Activated effector memory CD4-positive, alpha-beta T cell treated with anti-CD3 and anti-CD28 coated beads, Interleukin-2, amount 50 U/mL, for 16 hours (primary cell): ENCODE data around the gene SMG6.
"Not testable (repeated sequence)": the region's sequence is repeated elsewhere in the genome, so short reads cannot be mapped to it uniquely, and the experiment has no call there.

Experiments
- DNase-seq: peaks from one replicate; pipeline ENCODE4 v3.0.0-alpha.2; 2020

Gene SMG6

DNA sequence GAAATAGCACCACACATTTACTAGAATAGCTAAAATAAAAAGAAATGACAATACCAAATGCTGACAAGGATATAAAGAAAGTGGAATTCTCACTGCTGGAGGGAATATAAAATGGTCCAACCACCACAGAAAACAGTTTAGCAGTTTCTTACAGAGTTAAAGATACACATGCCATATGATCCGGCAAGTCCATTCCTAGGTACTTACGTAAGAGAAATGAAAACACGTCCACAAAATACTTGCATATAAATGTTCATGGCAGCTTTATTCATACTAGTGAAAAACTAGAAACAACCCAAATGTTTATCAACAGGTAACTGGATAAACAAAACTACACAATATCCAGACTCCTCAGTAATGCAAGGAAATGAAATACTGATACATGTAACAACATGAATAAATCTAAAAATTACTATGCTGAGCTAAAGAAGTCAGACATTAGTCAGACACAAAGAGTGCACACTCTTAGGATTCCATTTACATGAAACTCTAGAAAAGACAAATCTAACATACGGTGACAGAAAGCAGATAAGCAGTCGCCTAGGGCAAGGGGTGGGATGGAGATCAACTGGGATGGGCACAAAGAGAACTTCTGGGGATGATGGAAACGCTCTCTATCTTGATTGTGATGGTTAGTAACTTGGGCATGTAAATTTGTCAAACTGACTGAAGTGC lies 76.4 kb downstream of the SMG6 start:
- no peak for DNase-seq

DNA sequence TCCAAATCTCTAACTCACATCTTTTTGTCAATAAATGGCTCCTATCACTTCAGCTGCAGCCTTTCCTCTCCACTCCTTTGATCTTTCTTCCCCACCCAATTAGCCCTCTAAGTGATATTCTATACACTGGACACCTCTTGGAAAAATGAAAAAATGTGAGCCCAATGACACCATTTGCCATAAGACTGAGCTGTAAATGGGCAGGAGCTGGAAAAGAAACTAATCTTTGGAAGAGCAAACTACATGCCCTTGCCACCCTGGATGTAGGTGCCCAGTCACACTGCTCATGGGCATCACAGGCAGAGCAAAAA lies 80.0 kb downstream of the SMG6 start:
- DNase-seq: no peak

DNA sequence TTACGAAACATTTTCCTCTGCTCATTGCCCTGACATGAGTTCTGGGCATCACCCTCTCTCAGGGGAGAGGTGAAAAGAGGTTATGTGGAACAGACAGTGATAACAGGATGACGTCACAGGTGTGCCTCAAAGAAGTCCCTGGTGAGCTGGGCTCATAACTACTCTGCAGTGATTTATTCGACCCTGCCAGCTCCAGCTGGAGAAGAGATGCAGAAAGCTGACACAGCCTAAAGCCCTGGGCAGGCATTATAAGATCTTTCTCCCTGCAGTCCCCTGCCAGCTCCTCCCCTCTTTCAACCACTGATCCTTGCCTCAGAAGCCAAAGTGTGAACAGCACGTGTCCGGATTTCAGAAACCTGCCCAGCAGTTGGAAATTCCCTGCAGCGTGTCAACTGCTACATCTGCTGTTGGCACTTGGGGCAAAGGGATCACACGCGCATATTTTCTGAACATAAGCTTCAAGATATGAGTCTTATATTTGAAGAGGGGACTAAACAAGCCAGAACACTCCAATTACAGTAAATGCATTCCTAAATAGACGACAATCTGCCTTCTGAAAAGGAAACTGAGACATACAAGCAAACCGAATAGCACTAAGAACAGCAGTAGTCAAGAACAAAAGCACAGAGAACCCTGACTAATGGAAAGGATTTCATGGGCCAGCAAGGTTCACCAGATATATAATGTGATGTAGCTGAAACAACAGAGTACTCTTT lies 80.5 kb downstream of the SMG6 start:
- DNase-seq: peak; percentile 80

DNA sequence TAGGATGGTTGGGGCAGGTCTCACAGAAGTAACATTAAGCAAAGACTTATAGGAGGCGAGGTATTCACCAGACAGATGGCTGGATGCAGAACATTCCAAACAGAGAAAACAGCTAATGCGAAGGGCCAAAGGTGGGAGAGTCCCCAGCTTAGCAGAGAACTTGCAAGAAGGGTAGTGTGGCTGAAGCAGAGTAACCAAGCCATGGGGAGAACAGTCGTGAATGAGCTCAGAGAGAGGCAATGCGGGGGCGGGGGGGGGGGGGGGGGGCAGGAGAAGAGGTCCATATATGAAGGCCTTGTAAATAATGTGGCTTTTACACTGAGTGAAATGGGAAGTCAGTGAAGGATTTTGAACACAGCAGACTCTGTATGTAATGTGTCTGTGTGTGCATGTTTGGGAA lies 81.3 kb downstream of the SMG6 start:
- DNase-seq: no peak

DNA sequence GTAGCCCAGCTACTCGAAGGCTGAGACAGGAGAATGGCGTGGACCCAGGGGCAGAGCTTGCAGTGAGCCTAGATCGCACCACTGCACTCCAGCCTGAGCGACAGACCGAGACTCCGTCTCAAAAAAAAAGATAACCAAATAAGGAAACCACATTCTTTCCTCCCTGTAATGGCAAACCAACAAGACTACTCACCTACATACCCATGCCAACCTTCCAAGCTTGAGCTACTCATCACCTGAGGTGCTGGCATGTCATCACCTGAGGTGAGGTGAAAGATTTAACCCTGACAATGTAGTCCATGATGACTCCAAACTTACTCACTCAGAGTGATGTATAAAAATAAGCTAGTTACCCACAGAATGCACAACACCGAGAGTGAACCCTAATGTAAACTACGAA lies 85.2 kb downstream of the SMG6 start:
- DNase-seq: no peak

DNA sequence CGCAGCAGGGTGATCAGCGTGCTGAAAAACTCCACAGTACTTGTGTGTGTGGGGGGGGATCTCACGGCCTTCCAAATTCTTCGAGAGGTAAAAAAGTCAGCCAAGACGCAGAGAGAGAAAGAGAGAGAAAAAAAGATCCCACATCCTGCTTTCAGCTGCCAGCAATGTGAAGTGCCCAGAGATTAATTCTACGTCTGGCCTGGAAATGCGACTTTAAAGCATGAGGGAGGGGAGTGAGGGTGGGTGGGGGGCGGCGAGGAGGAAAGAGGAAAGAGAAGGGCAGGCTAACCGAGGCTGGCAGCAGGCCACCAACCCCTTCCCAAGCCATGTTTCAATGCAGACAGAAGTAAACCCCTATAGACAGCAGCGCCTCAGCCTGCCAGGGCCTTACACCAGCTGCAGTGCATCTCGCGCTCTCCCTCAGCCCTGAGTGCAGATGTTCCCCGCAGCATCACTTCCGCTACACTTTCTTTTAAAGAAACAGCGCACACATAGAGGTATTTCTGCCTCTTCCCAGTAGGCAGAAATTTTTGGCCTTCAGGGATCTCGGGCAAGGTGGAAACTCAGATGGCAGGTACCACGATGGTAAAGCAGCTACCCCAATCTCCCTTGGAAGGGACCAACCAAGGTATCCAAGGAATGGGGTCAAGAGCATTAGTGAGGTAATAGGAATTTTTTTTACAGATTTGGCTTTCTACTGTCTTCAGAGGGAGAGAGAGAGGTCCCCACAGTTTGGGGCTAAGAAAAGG lies 87.8 kb downstream of the SMG6 start:
- peak; percentile 85 for DNase-seq

DNA sequence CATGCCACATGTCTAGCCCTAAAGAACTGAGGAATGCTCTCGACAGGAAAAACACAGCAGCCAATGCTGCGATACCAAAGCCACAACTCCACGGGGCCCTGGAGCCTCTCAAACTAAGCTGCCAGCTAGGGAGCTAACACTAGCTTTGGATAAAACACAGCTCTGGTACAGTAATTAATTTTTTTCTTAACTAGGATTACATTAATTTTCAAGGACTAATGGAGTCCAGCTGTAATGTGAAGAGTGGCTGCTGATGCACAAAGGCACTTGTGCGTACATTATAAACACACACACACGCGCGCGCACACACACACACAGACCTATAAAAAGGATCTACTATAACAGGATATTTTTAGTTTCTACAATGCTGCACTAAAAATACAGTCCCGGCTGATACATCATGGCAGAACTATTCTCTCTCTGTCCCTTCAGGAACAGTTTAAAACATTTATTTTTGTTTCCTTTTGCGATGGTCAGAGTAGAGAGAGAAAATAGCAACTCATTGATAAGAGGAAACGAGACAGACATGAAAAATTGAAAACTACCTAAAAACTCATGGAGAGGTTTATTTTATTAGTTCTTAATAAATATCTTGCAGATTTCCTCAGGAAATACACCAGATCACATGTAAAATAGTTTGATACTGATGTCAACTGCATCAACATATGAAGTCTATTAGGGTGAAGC lies 88.5 kb downstream of the SMG6 start:
- no peak for DNase-seq

DNA sequence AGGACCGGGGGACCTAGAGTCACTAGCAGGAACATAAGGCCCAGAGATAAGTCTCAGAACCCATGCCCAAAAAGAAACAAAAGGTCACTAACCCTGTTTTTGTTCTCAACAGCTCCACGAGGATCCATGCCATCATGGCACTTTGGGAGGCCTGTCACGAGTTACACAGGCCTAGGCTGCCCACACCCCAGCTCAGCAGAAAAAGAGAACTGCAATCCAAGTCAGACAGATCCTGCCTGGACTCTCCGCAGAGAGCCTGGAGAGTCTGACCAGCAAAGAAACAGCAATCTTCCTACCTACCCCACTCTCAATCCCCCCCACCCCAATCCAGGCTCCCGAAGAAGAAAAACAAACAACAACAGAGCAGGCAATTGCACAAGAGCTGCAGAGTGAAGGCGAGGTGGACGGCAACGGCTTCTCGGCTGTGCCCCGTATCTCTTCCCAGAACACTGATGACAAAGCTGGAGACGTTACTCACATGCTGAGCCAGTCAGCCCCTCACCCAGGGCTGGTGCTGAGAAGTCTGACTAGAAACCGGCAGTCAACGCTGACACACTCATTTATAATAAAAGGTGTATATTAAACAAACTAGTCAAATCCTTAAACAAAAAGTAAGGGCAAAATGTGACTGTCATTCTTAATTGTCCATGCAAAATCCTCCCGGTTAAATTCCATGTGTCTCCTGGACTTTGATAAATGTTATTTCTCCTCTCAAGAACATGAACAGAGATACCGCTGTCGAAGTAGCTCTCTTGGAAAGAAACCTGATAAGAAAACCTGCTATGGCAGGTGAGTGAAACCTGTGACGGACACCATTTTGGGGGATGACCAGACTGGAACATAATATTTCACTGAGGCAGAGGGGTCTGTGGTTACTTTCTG lies 89.3 kb downstream of the SMG6 start:
- DNase-seq: no peak

DNA sequence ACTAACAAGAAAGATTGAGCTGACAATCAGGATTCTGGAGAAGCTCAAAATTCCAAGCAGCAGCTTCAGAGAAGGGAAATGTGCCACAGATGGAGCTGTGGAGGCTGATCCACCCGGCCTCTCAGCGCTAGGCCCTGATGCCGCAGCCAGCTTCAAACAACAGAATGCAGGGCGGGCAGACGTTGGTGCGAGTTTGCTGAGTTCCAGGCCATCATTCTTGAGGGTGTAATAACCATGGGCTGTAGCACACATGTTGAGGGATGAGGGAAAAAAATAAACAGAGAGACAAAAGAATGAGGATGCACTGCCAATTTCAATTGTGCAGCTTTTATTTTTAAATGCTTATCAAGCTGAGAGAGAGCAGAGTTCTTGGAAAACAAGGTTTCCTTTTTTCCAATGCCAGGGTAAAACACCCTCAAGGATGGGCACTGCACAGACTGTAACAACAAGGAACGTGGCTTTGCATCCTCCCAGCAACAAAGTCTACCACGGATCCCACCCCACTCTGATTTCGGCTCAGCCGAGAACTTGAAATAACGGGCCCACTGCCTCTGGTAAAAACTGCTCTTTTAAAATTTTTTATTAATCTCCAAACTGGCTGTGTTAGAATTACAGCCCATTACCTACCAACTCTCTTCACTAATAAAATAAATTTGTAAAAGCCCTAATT lies 90.2 kb downstream of the SMG6 start:
- DNase-seq: no peak

DNA sequence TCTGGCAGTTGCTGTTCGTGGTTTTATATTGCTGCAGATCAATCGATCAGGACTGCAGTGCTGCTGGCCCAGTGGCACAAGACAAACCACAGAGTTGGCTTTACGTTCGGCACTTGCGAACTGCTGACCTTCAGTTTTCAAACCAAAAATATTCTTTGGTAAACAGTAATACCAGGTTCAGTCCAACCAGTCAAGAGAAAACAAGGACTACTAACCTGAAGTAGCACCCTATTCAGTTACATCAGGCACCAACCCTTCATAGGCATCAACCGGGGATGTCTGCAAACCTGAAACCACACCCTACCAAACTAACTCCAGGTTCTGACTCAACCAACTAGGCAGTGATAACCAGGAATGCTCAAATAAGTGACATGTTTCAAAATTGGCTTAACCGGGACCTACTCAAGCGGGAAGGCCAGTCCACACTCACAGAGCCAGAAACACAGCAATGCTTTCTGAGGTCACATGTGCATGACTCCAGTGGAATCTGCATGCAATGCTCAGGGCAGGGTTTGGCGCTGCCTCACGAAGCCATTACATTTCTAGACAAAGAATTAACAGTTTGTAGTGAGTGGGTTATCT lies 91.1 kb downstream of the SMG6 start:
- no peak for DNase-seq

DNA sequence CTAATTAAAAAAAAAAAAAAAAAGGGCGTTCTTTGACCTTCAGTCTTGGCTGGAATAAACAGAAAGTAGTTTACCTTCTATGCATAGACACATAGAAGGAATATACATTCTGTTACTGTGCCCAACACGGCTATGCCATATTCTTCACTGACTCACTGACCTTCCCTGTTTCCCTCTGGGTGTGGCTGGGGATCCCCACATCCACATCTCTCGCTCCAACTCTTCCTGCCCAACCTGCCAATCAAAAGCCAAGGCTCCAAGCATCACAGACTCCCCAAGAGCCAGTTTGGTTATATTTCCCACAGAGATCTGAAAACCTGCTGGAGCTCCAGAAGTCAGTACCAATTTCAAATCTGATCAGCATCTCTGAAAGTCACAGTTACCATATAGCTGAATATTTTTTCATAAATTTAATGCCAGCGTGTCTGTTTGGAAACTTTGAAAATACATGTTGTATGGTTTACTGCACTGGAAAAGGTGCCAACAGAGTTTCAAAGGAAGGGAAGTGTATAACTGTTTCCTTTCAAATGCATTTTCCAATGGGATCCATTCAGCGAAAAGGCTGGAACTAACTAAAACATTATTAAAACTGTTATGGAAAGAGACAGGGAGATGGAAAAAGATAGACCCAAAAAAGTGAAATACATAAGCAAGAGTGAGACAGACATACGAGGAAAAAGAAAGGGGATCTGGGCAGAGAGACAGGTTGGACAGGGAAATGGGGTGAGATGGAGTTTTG lies 91.8 kb downstream of the SMG6 start:
- DNase-seq: no peak

DNA sequence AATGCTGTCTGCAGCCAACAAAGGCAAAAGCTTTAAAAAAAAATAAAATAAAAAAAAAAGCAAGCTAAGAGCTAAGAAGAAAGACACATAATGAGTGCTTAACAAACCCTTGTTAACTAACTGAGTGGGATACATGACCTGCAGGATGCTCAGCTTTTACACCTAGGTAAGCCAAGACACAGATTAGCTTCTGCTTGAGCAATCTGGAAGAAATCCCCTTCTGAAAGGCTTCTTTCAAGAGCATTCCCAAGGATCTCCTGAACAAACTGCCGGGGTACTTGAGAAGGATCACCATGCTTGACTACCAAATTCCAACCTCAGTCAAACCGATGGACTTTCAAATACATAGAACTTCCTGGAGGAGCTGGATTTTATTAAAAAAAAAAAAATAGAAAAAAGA lies 92.9 kb downstream of the SMG6 start:
- DNase-seq: no peak

DNA sequence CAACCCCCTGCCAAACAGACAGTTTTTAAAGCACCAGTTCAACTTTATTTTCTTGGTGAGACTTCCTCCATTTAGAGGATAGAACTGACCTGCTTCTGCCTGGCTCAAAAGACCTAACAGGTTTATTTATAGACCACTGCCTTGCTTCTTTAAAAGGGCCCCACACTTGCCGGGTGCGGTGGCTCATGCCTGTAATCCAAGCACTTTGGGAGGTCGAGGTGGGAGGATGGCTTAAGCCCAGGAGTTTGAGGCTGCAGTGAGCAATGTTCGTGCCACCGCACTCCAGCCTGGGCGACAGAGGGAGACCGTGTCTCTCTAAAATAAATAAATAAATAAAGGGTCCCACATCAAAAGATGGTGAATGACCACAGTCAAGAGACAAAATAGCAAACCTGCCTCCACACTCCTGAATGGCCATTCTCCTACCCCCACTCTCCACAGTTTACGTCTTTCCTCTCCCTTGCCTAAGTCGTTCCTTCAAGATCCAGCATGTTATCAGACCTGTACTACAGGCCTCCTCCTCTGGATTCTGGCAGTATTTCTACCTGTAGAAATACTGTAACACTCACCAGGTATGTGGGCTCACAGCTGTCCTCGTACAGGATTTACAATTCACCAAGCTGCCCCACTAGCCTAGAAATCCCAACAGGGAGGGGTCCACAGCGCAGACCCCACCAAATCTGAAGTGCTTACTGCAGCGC lies 95.6 kb downstream of the SMG6 start:
- no peak for DNase-seq

DNA sequence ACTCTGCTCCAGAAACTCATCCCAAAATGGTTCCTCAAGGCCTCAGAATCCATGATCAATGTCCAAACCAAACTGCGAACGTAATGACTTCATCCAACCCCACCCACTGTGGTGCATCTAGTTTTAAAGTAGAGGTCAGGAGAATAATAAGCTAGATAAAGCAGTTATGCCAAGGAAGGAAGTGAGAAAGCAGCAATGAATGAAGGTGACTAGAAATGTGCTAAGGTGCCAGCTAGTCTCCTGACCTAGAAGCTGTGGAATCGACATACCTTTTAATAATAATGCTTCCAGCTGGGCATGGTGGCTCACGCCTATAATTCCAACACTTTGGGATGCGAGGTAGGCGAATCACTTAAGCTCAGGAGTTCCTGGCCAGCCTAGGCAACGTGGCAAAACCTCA lies 99.2 kb downstream of the SMG6 start:
- no peak for DNase-seq

DNA sequence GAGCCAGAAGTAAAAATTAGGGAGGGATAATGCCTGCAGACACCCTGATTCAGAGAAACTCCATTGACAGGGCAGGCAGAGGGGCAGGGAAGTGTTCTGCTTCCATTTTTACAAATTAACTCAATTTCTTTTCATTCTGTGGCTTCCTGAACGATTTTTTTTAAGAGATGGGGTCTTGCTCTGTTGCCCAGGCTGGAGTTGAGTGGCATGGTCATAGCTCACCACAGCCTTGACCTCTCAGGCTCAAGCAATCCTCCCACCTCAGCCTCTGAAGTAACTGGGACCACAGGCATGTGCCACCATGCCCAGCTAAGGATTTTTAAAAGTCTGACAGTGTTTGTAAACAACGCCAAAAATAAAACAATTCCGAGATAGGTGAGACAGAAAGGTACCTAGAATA lies 99.8 kb downstream of the SMG6 start:
- DNase-seq: no peak

DNA sequence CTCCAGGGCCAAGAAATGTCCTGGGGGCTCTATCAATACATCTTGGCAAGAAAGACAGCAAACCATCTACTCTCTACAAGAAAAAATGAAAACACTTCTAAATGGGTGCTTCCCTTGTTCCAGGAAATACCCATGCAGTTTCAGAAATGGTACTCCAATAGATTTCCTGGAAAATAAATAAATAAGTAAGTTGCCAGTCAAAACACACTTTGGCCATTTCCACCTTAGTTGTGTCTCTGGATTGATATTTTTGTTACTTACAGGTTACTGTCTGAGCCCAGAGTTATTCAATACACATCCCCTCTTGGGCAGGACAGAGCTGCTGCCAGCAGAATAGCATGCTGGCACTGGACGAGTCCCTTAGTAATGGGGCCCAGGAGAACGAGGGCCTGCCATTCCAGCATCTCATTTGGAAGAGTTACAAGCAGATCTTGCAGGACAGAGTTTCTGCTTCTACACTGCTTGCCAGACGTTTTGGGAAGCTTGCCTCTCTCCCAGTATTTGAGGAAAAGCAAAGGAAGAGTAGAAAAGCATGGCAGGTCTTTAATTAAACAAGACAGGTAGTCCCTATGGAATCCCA lies 100.5 kb downstream of the SMG6 start:
- no peak for DNase-seq

DNA sequence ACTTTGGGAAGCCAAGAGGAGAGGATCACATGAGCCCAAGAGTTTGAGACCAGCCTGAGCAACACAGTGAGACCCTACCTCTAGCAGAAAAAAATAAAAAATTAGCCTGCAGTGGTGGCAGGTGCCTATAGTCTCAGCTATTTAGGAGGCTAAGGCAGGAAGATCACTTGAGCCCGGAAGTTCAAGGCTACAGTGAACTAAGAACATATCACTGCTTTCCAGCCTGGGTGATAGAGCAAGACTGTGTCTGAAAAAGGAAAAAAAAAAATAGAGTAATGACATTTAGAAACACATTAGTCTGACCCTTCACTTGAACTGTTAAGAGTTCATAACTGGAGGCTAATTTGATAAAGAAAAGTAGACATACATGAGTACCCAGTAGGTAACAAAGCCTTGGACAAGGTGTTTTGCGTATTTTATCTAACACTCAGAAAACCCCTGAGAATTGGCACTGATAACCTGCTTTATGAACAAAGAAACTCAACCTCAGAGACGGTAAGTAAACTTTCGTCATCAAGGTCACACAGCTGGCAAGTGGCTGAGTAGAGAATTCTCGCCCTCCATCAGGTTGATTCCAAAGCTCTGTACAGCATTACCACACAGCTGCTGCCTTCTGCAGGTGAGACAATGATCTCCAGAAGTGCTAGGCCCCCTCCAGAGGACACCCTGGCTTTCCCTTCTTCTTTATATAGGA lies 101.1 kb downstream of the SMG6 start:
- no peak for DNase-seq

DNA sequence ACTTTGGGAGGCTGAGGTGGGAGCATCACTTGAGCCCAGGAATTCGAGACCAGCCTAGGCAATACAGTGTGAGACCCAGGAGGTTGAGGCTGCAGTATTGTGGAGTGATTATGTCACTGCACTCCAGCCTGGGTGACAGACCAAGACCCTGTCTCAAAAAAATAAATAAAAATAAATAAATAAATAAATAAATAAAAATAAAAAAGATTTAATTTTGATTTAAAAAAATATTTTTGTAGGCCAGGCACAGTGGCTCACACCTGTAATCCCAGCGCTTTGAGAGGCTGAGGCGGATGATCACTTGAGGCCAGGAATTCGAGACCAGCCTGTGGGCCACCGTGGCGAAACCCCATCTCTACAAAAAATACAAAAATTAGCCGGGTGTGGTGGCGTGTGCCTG lies 104.2 kb downstream of the SMG6 start:
- DNase-seq: not testable (repeated sequence)

DNA sequence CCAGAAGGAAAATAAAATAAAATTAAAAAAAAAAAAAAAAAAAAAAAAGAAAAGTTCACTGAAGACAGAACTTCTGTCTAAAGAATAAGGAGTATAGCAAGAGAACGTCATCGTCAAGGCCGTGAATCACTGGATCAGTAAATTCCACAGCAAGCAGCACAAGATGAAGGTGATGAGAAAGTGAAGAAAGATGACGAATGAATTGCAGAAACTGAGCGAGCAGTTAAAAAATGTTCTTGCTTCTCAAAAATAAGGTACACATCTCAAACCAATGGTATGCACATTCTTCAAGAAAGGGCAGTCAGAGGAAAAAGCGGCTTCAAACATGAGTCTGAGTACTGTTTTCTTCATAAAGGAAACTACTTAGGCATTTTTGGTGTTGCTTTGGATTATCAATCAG lies 104.7 kb downstream of the SMG6 start:
- DNase-seq: no peak
